VCaP (cell line): ENCODE results near the gene COL13A1.

ENCODE experiments used
- H3K27ac ChIP-seq: fragments of 450-650 bp; 2 replicates; pipeline ENCODE4 v1.5.1; 2017
- CTCF ChIP-seq: fragments of 450-650 bp; conservative IDR thresholded peaks from 2 replicates; pipeline ENCODE4 v1.5.1; 2017; ENCODE audit warnings: mild to moderate bottlenecking, moderate library complexity

COL13A1 gene

GRCh38 chr10:69929575-69929974, 127.9 kb downstream of the COL13A1 start:
- no peak for TF ChIP-seq CTCF
- no peak overlapping the region for H3K27ac ChIP-seq

GRCh38 chr10:69934768-69935167, 133.1 kb downstream of the COL13A1 start:
- H3K27ac ChIP-seq, result no peak overlapping the region
- 0 out of 2 replicates have a peak, but pooled peaks have one; percentile 11 for TF ChIP-seq CTCF

GRCh38 chr10:69936091-69936490, 134.4 kb downstream of the COL13A1 start:
- no peak overlapping the region for H3K27ac ChIP-seq
- no peak for TF ChIP-seq CTCF

- TF ChIP-seq CTCF, result no peak
- no peak overlapping the region for H3K27ac ChIP-seq
Observed at GRCh38 chr10:69938541-69938991, 136.9 kb downstream of the COL13A1 start.

- TF ChIP-seq CTCF, result no peak
- no peak overlapping the region for H3K27ac ChIP-seq
Observed at GRCh38 chr10:69939061-69939460, 137.4 kb downstream of the COL13A1 start.

- no peak for TF ChIP-seq CTCF
- H3K27ac ChIP-seq, result no peak overlapping the region
Observed at GRCh38 chr10:69939481-69939880, 137.8 kb downstream of the COL13A1 start.

GRCh38 chr10:69941730-69942129, 140.0 kb downstream of the COL13A1 start:
- no peak overlapping the region for H3K27ac ChIP-seq
- no peak for TF ChIP-seq CTCF
